ENCODE measurements around the gene KANTR.

DNA sequence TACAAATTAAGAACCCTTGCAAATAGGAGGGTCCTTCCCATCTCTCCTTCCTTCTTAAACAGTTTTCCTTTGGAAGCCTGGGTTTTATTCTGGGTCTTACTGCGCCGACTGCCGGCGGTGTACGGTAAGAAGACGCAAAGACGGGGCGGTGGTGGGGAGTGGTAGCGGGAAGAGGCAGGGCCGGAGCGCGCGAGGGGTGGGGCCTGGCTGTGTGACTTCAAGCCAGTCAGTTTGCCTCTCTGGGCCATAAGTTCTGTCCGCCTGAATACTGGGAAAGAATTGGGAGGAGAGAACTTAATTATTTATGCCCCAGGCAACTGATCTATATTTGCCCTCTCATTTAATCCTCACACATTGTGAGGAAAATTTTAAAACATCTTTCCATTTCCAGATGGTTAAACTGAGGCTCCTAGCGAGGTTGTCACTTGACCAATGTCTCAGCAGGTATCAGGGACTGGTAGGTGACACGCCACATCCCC is 726 bp upstream of the KANTR start:
- TF ChIP-seq CTCF (IDR thresholded peaks at IDR 0.05; ENCODE audit: insufficient read depth, low read depth, low read length) (peak; percentile 30), EZH2 (IDR thresholded peaks at IDR 0.05; ENCODE audit: insufficient read depth, low read length) (no peak)
